ENCODE measurements around the gene FGR. TPM values are rescaled to one million over a fixed set of nuclear protein-coding genes. Genes with fewer than 3 reads are reported as not detected.

FGR gene
- total RNA-seq, 1 donor from 2014 or later, result 0.19 TPM

- Mint-ChIP-seq H3K4me3 (peak overlapping the region; percentile 49), H3K9me3 (no peaks in the 10 kb centered on the region), H3K27ac (no peak overlapping the region), H3K4me1 (peaks cover 25% of the 10 kb centered on the region), H3K27me3 (no peaks in the 10 kb centered on the region), H3K36me3 (ENCODE audit: low read depth) (peaks cover 4% of the 10 kb centered on the region)
- intact Hi-C loops (cut with micrococcal nuclease), result loop anchor here (1.0 to 2.0 kb wide), 4 partner anchors 12 to 95 kb away; partner anchors contain the start of gene AHDC1
- DNase-seq, result no peak
Observed at GRCh38 chr1:27567971-27568299, 67.0 kb downstream of the FGR start.

DNA sequence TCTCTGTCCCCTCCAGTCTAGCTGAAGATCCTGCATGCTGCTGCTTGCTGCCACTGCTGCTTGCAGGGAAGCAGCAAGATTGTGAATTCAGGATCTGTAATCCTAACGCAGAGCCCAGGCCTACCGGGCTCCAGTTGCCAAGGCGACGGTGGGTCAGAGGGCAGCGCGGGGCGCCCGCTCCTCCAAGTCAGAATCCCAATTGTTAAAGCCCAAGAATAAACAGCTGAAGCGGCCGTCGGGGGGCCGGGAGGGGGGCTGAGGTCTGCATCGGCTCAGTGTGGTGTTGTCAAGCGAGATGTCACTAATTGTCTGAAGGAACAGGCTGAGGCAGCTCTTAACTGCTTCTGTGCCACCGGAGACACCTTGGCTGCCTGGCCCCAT is 67.8 kb downstream of the FGR start:
- H3K9me3 Mint-ChIP-seq, result no peaks in the 10 kb centered on the region
- intact Hi-C loops (cut with micrococcal nuclease), result no loop called here
- H3K4me3 Mint-ChIP-seq, result no peak overlapping the region
- peaks cover 4% of the 10 kb centered on the region for H3K36me3 Mint-ChIP-seq (ENCODE audit: low read depth)
- DNase-seq, result no peak
- peaks cover 25% of the 10 kb centered on the region for H3K4me1 Mint-ChIP-seq
- no peaks in the 10 kb centered on the region for H3K27me3 Mint-ChIP-seq
- no peak overlapping the region for H3K27ac Mint-ChIP-seq

GRCh38 chr1:27566462-27567145 is 68.4 kb downstream of the FGR start:
- H3K27ac Mint-ChIP-seq, result no peak overlapping the region
- no peaks in the 10 kb centered on the region for H3K9me3 Mint-ChIP-seq
- peaks cover 4% of the 10 kb centered on the region for H3K36me3 Mint-ChIP-seq (ENCODE audit: low read depth)
- H3K4me1 Mint-ChIP-seq, result peaks cover 27% of the 10 kb centered on the region
- H3K4me3 Mint-ChIP-seq, result no peak overlapping the region
- intact Hi-C loops (cut with micrococcal nuclease), result no loop called here
- DNase-seq, result no peak
- H3K27me3 Mint-ChIP-seq, result no peaks in the 10 kb centered on the region

DNA sequence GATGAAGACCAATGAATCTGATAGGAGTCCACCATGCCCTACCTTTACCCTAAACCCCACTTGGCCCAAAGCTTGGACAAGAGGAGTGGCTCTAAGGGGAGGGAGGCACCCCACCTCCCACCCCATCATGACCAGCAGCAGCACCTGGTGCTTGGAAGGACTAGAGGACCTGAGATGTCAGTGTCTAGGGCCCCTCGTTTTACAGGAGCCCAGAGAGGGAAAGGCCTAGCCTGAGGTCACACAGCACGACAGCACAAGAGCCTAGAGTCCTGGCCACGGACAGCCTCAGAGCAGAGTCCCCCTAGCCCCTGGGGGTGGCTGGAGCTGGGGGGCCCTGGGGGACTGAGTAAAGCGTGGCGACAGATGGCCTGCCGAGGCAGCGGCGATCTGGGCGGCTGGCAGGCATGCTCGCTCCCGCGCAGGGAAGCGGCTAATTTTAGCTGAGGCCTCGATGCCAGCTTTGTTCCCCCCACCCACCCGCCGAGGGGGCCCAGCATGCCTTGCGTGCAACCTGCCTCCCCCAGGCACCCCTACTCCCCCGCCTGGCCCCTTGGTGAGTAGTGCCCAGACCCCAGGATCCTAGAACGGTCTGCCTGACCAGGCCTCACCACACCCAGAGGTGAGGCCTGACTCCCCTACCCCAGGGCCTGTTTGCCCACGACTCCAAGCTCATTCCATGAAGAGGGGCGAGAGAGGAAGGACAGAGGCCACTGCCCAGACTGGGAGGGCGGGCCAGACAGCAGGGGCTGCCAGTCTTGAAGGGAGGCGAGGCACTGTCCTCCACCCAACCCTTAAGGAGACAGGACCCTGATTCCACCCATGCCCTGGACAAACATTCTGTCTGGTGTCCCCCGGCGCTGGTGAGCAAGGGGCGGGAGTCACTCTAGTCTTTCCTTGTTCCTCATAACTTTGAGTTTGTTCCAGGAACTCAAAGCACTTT is 70.0 kb downstream of the FGR start:
- intact Hi-C loops (cut with micrococcal nuclease), result no loop called here
- Mint-ChIP-seq H3K27ac (no peak overlapping the region), H3K4me3 (no peak overlapping the region), H3K36me3 (ENCODE audit: low read depth) (peaks cover 4% of the 10 kb centered on the region), H3K4me1 (peaks cover 31% of the 10 kb centered on the region), H3K27me3 (no peaks in the 10 kb centered on the region), H3K9me3 (no peaks in the 10 kb centered on the region)
- no peak for DNase-seq

DNA sequence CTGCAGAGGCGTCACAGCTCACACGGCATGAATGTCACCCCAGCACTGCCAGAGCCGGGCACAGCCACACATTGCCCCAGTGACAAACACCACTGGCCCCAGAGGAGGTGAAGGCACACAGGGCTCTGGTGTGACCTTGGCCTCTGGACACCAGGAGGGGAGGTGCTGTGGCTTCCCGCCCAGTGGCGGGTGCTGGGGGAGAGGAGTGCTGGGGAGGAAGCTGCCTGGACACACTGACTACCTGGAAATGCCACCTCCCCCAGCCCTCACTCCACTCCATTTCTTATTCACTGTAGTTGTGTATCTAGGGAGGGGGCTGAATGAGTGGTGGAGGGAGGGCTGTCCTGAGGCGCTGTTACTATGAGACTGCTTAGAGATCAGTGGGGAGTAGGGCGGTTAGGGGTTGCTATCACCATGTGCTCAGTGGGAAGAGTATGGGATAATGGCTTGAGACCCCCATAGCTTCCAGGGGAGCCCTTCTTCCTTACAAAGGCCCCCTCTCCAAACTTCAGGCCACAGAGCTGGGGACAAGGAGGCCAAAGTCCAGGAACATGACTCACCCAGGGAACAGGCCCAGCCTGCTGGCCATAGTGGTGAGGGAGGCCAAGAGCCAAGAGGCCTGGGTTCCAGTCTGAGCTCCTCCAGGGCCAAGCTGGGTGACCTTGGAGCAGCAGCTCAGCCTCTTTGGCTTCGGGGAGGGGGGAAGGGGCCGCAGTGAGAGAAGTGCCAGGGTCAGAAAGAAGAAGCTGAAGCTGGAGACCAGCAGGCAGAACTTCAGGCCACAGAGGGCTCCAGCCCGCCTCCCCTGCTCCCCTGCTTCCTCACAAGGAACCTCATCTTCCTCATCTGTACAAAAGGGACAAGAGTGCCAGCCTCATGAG is 71.2 kb downstream of the FGR start:
- H3K4me3 Mint-ChIP-seq, result no peak overlapping the region
- peak overlapping the region; percentile 47 for H3K27ac Mint-ChIP-seq
- intact Hi-C loops (cut with micrococcal nuclease), result no loop called here
- no peaks in the 10 kb centered on the region for H3K9me3 Mint-ChIP-seq
- peaks cover 4% of the 10 kb centered on the region for H3K36me3 Mint-ChIP-seq (ENCODE audit: low read depth)
- no peaks in the 10 kb centered on the region for H3K27me3 Mint-ChIP-seq
- peaks cover 28% of the 10 kb centered on the region for H3K4me1 Mint-ChIP-seq
- no peak for DNase-seq

GRCh38 chr1:27563341-27563590 is 71.7 kb downstream of the FGR start:
- Mint-ChIP-seq H3K36me3 (ENCODE audit: low read depth) (peaks cover 4% of the 10 kb centered on the region), H3K4me3 (no peak overlapping the region), H3K27ac (no peak overlapping the region), H3K27me3 (no peaks in the 10 kb centered on the region), H3K4me1 (peaks cover 26% of the 10 kb centered on the region), H3K9me3 (no peaks in the 10 kb centered on the region)
- DNase-seq, result no peak
- intact Hi-C loops (cut with micrococcal nuclease), result no loop called here

DNA sequence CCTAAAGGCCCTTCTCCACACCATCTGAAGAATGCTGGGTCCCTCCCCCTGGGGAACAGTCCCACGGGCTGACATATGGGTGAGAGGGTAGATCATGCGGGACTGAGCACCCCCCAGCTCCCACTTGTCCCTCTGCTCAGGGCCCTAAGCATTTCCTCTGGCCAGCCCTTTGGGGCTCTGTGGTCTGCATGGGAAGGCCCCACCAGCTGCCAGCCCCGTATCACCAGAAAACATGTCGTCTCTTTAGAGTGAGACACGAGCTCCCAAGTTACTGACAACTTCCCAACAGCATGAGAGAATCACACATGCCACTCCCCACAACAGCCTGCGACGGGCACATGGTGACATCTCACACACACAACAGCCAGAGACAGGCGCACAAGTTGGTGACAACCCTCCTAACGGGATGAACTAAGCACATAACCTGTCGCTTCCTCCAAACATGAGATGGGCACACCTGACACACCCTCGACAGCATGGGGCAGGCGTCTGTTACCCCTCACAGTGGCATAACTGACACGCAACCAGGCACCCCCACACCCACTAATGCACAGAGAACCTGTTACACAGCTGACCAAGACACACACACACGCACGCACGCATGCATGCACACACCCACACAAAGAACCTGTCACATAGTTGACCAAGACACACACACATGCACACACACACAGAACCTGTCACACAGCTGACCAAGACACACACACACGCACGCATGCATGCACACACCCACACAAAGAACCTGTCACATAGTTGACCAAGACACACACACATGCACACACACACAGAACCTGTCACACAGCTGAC is 72.2 kb downstream of the FGR start:
- H3K27me3 Mint-ChIP-seq, result no peaks in the 10 kb centered on the region
- no peak for DNase-seq
- peaks cover 24% of the 10 kb centered on the region for H3K4me1 Mint-ChIP-seq
- no peak overlapping the region for H3K4me3 Mint-ChIP-seq
- intact Hi-C loops (cut with micrococcal nuclease), result no loop called here
- peaks cover 4% of the 10 kb centered on the region for H3K36me3 Mint-ChIP-seq (ENCODE audit: low read depth)
- no peaks in the 10 kb centered on the region for H3K9me3 Mint-ChIP-seq
- no peak overlapping the region for H3K27ac Mint-ChIP-seq

Other genes with a start within 250 kb of the FGR start
- 3.3 TPM in 2 replicates for gene GPR3, start 242.6 kb downstream of the FGR start, total RNA-seq
- gene WASF2, start 145.0 kb downstream of the FGR start, total RNA-seq, result 109 TPM in 2 replicates
- gene AHDC1, start 31.0 kb downstream of the FGR start, total RNA-seq, result 33.9 and 34.7 TPM in 2 replicates
- gene IFI6, start 37.0 kb upstream of the FGR start, total RNA-seq, result 53.2 and 55.5 TPM in 2 replicates
- gene FAM76A, start 90.8 kb upstream of the FGR start, total RNA-seq, result 11.9 and 13.8 TPM in 2 replicates
- gene STX12, start 138.0 kb upstream of the FGR start, total RNA-seq, result 28.5 and 28.8 TPM in 2 replicates
- 80.3 TPM in 2 replicates for gene PPP1R8, start 195.6 kb upstream of the FGR start, total RNA-seq
- 24.5 and 27.7 TPM in 2 replicates for gene THEMIS2, start 237.4 kb upstream of the FGR start, total RNA-seq

Data from activated CD4-positive, alpha-beta T cell treated with anti-CD3 and anti-CD28 coated beads, Interleukin-2, amount 10 ng/mL, durations not matched to agents 24 days and 14 days (primary cell).